Measurements from ENCODE around the gene KRT222.

Gene KRT222

DNA sequence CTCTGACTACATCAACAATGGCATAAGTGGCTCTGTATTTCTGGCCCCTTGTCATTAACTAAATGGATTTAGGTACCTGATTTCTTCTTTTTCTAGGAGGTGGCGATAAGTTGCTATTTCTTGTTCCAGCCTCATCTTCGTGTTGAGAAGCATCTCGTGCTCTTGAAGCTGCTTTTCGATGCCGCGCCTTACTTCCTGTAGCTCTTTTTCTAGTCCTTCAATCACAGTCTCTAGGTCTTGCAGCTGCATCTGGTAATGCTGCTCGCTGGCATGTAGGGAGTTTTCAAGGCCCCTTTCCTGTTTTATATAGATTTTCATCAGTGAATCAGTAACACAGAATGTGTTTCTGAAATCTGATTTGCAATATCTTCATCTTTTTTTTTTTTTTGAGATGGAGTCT lies 5.1 kb downstream of the KRT222 start:
- no peak for FAIRE-seq
- no peak for DNase-seq (ENCODE audit: insufficient read length, low spot score)

DNA sequence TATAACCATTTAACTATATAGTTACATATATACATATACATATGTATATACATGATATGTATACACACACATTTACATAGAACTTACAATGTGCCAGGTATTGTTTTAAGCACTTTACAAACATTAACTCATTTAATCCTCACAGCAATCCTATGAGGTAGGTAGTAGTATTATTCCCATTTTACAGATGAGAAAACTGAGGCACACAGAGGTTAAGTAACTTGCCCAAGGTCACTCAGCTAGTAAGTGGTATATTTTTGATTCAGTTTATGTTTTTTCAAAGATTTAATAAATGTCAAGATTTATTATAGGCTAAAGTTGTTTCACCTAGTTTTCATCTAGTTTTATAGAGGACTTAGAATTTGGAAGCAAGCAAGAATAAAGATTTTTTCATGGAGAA lies 6.6 kb downstream of the KRT222 start:
- DNase-seq (ENCODE audit: insufficient read length, low spot score) (no peak), FAIRE-seq (no peak)

DNA sequence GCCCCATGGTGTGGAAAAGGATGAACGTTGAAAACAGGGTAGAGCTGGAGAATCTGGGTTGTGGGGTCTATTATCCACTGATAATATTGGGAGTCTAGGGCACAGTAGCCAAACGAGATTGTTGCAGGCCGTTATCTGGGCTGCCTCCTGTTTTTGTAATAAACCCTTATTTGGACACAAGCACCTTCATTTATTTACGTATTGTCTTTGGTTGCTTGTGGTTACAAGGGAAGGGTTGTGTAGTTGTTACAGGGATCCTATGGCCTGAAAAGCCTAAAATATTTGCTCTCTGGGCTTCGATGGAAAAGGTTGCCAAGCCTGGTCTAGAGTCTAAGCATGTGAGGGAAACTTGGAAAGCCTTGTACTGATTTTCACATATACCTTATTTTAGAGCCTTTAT lies 13.0 kb downstream of the KRT222 start:
- DNase-seq (ENCODE audit: insufficient read length, low spot score) (no peak), FAIRE-seq (no peak)

DNA sequence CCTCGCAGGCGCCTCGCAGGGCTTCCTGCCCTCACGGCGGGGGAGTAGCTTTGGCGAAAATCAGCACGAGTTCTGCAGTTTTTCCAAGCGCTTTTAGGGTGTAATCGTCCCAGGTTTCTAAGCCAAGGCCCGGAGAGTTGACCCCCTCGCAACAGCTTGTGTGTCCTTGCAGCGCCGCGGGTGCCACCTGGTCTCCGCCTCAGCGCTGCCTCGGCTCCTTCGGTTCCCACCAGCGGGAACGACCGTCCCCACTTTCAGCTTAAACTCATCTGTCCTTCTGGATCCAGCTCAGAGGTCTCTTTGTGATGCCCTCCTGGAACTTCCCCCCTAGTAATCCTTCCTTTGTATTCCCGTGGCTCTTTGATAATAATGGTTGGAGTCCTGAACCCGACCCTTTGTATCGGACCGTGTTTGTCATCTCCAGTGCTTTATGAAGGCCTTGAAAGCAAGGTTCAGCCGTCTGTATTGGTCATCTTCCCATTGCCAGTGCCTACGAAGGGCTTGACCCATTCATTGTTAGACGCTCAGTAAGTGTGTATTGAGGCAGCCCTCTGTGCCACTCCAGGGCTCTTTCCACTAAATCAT lies 16.5 kb downstream of the KRT222 start:
- DNase-seq (ENCODE audit: insufficient read length, low spot score) (no peak), FAIRE-seq (peak; percentile 81)

DNA sequence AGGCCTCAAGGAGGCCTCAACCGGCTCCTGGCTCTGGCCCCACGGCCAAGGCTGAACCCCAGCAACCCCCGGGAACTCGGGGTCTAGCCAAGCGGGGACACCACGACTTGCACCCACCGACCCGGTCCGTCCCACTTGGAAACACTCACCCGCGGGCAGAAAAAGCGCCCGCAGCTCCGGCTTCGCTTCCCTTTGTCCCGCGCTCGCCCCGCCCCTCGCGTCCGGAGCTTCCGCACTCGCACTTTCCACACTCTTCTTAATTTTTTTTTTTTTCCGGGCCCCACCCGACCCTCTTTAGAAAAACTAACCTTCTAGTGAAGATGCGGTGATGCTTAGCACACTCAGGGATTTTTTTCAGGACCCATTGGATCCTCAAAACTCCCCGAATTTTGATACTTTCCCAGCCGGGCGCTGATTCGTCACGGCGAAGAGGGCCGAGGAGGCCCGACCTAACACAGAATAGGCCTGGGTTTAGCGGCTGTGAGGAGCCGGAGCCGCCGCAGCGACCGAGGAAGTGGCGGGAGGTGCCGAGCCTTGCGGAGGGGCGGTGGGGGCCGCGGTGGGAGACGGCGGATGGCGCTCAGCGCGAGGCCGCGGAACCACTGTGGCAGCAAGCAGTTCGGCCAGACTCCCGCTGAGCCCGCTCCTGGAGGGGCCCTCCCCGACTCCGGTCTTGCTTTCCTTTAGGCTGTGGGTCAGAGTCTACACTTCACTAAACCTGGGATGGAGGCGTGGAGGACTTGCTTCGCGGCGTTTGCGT lies 17.2 kb downstream of the KRT222 start, which contains the start of gene SMARCE1:
Gene SMARCE1, minus strand, starts transcription at position 195 of the 760 bp plus-strand sequence. CDS start 2,016 bp downstream, outside the sequence.
- peak; percentile 58 for DNase-seq (ENCODE audit: insufficient read length, low spot score)
- peak; percentile 86 for FAIRE-seq

DNA sequence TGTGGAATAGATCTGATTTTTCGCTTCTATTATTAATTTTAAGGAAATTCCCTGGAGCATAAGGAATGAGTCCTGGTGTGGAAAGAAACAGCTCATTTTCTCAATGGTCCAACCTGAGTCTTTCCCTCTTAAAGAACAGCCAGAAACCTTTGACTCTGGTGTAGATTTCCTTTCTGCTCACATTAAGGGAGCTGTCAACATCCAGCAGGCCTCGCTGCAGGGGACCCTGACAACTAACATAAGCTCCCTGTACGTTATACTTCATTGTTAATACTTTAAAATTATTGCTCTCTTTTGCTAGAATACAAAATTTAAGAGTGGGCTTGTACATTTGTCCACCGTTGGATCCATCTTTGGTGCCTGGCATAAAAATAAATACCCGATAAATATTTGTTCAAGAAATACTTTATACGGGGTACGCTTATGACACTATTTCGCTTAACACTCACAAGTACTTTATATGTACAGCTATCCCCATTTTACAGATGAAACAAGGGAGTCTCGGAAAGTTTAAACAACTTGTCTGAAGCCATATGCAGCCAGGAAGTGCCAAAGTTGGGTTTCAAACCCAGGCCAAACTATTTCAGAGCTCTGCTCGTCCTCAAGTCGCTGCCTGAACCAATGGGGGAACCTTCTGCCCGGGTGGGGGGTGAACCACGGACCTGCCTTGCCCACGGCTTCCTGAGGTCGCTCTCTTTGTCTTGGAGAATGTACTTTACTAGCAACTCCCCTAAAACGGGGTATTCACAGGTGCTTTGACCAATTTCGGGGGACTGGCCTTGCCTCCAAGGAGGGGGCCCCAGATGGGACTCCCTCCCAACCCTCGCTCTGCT lies 18.0 kb downstream of the KRT222 start:
- FAIRE-seq: peak; percentile 90

DNA sequence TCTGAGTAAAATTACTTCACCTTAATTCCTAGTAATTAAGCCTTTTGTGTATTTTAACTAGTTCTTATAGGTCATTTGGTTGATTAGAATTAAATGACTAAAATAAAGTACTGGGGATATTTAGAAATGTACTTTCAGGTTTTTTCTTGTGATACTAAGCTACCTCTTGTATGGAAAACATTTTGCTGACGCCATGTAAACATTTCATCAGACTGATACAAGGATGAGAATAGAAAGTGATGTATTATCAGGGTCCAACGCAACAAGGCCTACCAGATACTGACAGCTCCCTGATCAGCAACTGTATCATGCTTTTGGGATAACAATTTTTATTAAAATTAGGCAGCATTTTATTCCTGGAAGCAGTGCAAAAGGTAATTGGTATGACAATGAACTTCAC lies 19.0 kb downstream of the KRT222 start:
- no peak for DNase-seq (ENCODE audit: insufficient read length, low spot score)
- FAIRE-seq: peak; percentile 75

More for the DNA sequence above, 18.0 kb downstream of the KRT222 start:
- peak; percentile 21 for DNase-seq (ENCODE audit: insufficient read length, low spot score)

DNA sequence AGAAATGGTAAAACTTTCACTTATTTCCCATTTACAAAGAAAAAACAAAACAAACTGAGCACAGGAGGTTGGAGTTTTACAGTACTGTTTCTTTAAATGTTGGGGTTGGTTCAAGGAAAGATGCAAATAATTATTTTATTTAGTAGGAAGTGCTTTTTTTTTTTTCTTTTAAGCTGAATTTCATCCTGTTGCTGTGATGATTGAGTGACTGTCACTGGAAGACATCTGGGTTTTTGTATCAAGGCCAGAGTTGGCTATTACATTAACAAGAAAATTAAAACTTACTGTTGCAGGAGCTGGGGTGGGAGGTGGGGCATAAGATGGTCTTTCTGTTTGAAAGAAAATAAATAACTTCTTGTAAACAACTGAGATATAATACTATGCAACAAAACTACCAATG lies 19.7 kb downstream of the KRT222 start:
- DNase-seq (ENCODE audit: insufficient read length, low spot score): no peak
- FAIRE-seq: peak; percentile 80

DNA sequence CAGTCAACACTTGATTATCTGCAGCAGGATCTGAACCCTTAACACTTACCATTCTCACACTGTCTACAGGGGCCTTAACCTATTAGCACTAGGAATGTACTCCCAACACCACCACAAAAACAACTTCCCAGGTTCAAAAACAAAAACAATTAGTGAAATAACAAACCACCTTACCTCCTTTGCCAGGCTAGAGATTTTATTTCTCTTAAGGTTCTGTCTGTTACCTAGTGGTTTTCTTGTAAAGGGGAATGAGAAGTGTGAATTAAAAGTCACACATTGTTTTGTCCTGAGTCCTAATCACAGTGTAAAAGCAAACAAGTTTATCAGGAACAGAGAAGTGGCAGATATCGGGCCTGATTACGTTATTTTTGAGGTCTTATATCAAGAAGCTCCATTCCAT lies 27.0 kb downstream of the KRT222 start:
- DNase-seq (ENCODE audit: insufficient read length, low spot score) (no peak), FAIRE-seq (peak; percentile 39)

DNA sequence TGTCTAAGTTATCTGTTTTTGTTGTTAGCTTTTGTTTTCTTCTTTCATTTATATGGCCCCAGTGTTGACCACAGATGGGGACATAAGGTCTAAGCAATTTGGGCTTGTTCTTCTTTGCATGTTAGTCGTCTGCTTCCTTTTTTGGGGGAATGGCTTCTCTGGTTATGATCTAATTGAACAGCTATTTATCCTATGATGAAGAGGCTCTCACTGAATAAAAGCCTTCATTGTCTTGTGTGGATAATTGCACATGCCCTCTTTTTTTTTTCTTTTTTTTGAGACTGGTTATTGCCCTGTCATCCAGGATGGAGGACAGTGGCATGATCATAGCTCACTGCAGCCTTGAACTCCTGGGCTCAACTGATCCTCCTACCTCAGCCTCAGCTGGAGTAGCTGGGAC lies 31.1 kb downstream of the KRT222 start:
- DNase-seq (ENCODE audit: insufficient read length, low spot score): no peak
- FAIRE-seq: no peak

DNA sequence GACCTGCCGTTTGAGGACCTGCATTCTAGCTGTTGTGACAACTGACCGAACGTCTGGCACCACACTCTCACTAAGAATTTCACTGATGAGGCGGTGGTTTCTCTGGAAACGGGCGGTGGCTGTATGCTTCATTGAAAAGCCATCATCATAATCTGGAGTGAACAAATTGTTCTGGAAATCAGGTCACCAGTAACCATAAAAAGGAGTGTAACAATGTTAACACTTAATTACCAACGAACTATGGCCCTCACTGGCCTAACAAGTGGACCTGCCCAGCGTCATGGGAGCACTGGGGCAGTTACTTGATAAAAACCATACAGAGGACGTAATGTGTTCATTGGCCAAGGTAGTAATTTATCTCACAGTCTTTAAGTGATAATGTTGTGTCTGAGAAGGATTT lies 32.8 kb downstream of the KRT222 start:
- FAIRE-seq: no peak
- DNase-seq (ENCODE audit: insufficient read length, low spot score): no peak

DNA sequence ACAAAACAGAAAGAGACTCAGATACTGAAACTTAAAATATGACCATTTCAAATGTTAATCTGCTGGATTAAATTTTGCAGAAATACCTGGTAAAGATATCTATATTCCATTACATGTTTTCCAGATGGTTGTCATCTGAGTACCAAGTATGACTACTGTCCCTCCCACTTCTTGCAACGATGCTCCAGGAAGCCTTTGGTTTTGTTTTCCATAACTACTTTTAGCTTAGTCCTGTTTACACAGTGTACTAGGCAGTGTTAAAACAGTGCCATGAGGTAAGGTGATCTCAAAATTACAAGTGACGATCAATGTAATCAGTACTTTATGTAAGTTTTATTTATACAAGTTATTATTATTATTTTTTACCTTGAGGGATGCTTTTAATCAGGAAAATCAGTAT lies 35.1 kb downstream of the KRT222 start:
- DNase-seq (ENCODE audit: insufficient read length, low spot score) (no peak), FAIRE-seq (no peak)

DNA sequence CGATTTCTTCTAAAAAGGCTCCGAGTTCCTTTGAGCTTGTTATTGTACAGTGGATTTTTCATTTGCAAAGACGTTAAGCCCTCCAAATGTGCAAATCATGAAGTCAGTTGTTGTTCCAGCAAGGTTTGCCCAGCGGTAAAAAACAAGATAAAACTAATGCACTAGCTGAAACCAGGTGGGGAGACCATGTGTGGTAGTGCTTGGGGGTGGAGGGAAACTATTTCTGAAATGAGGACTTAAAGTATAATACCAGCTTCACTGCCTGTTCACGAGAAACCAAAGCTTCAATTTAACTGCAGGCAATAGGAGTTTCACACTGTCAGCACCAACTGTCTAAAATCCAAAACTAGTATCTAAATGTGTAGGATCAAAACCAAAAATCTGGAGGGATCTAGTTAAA lies 39.7 kb downstream of the KRT222 start:
- no peak for DNase-seq (ENCODE audit: insufficient read length, low spot score)
- FAIRE-seq: no peak

DNA sequence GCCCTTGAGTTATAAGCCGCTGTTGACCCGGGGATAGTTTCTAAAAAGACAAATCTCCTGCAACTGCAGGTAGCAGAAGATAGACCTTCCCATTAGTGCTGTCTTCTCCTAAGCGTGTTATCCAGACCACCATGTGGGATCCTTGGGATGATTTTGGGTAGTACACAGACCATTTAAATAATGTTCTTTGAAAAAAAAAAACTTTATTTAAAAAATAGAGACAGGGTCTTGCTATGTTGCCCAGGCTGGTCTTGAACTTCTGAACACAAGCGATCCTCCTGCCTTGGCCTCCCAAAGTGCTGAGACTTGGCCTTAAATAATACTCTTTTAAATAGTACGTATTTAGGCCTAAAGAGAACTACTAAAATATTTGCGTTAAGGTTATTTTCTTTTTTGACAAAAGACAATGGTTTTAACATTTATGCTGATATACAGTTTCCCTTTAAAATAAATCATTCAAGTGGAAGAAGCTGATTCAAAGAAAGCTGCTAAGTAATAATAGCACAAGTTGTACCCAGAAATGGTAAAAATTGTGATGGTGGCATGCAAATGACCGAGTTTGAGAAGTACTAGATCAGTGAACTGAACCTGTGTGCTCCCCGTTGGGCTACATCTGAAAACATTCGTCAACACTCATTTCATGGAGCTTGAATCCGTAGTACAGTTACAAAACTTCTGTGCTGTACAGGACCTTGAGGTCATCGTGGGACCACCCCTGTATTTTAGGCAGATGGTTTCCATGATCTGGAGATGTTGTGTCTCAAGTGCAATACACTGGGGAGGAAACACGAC lies 41.4 kb downstream of the KRT222 start:
- peak; percentile 57 for FAIRE-seq
- DNase-seq (ENCODE audit: insufficient read length, low spot score): no peak

DNA sequence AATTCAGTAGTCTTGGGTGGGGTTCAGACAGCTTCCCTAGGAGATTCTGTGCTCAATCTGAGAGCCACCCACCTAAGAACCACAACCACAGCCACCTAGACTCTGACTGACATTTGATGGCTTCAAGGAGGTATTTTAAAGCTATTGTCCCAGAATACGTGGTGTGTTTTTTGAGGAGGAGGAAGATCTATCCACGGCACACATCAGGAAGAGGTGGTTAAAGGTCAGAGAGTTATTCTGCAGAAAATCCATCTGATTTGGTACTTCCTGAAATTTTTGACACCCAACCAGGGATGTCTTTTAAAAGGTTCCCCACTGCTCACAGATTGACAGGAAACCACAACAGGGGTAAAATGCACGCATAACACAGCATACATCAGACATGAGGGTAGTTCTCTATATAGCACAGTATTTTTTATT lies 42.5 kb downstream of the KRT222 start:
- FAIRE-seq (no peak), DNase-seq (ENCODE audit: insufficient read length, low spot score) (no peak)

DNA sequence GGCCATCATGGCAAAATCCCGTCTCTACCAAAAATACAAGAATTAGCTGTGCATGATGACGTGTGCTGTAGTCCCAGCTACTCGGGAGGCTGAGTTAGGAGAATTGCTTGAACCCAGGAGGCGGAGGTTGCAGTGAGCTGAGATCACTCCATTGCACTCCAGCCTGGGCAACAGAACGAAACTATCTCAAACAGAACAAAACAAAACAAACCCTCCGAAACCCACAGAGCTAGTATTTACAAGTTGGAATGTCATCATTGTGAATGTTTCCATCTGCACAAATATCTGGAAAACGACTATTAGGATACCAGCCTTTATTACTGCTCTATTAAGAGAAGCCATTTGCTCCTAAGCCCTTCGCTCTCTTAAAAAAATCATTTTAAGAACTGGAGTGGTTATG lies 43.4 kb downstream of the KRT222 start:
- no peak for FAIRE-seq
- DNase-seq (ENCODE audit: insufficient read length, low spot score): no peak

DNA sequence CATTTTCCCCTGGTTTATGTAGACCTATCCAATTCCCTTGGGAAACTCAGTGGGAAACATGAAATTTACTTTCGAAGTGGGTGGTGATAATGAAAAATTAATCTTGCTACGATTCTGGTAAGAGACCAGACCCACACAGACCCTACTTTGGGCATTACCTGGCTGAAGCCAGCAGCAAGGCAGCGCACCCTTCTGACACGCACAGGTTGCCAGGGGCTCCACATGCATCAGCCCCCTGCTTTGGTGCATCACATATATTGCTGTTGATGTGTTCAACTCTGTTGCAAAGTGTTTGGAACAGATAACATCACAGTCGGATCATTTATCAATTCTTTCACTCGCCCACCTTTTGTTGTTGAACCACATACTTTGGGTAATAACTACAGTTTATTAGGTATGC lies 44.0 kb downstream of the KRT222 start:
- no peak for FAIRE-seq
- no peak for DNase-seq (ENCODE audit: insufficient read length, low spot score)

DNA sequence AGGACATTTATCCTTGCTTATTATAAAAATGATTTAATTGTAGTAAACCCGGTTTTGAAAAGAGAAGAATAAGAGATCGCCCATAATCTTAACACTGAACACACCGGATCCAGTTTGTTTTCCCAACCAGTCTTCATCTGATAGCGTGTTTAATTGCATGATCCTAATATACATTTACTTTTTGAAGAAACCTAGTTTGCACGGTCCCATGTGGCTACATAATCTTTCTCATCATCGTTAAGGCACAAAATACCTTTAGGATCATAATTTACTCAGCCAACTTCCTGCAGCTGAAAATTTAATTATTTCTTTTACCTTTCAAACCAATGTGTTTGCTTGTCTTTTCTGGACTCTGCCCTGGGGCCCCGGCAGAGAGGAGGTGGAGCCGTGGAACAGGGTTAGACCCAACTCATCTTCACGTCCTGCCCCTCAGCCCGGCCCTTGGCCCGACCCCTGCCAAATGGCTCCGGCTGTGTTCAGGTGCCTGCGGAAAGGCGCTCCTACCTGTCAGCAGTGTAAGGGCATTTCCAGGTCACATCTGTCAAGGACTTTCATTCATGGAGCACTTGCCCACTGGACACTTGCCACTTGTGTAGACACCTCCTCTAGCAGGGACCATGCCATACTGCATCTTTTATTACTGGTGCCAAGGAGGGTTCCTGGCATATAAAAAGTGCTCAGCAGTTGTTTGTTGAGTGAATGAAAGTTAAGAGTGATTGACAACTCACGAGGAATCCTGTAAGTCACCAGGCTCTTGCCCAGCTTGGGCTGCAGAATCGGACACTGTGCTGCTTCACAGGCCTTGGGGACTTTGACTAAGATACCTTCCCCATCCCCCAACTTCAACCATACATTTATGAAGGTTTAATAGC lies 46.0 kb downstream of the KRT222 start:
- no peak for FAIRE-seq

DNA sequence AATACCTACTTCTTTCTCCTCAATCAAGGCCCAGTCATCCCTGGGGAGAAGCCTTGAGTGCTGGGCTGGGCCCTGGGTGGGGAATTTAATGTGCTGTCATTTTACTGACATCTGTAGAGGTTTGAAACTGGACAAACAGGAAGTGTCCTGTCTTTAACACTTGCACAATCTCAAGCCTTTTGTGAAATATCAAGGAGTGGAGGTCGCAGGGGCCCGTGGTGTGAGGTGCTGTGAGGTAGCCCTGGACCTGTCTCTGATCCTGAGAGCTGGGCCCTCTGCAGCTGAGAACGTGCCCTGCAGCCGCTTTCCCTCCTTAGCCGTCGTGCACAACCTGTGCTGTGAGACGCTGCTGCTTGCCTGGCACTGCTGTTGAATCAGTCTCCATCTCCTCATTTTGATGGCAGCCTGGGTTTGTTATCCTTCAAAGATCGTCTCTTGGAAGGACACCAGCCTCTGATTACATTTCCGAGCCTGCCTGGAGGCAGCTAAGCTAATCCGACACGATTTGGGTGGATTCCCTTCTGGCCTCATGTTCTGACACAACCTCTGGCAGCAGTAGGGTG lies 47.2 kb downstream of the KRT222 start:
- FAIRE-seq (no peak), DNase-seq (ENCODE audit: insufficient read length, low spot score) (no peak)

More for the DNA sequence above, 46.0 kb downstream of the KRT222 start:
- no peak for DNase-seq (ENCODE audit: insufficient read length, low spot score)
